Measurements from ENCODE around the gene EFHD1.
"Not testable (repeated sequence)": the region's sequence is repeated elsewhere in the genome, so short reads cannot be mapped to it uniquely, and the experiment has no call there.

Gene EFHD1

GRCh38 chr2:232693344-232693743, 59.9 kb downstream of the EFHD1 start:
- no peak for DNase-seq (ENCODE audit: low read depth in 2 of 2)

DNA sequence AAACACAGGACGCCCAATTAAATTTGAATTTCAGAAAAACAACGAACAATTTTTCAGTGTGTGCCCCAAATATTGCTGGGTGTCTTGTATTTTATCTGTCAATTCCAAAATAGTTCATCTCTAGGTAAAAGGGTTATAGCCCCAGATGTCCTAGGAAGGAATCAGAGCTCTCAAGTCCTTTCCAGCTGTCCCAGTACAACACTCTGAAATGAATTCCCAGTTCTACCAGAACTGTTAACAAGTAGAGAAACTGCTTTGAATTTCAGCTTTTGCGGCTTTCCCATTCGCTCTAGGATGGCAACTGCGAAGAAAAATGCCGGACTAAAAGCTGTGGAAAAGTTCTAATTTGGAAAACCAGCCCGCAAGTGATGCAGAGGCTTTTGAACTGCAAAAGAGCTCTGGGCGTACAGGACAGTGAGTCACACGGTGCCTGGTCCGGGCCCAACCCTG, 63.2 kb downstream of the EFHD1 start:
- DNase-seq (ENCODE audit: low read depth in 2 of 2), result no peak

- peak; percentile 92 to 97 for DNase-seq (ENCODE audit: low read depth in 2 of 2)
These were observed 63.8 kb downstream of the EFHD1 start, which contains the start of gene GIGYF2 for GRCh38 chr2:232697059-232697806. Gene GIGYF2, plus strand, starts transcription at chr2:232697331. Its CDS starts 37,867 bp downstream, at chr2:232735198.

GRCh38 chr2:232697807-232698110, 64.4 kb downstream of the EFHD1 start:
- no peak for DNase-seq (ENCODE audit: low read depth in 2 of 2)

GRCh38 chr2:232698556-232699091, 65.2 kb downstream of the EFHD1 start:
- no peak for DNase-seq (ENCODE audit: low read depth in 2 of 2)

DNA sequence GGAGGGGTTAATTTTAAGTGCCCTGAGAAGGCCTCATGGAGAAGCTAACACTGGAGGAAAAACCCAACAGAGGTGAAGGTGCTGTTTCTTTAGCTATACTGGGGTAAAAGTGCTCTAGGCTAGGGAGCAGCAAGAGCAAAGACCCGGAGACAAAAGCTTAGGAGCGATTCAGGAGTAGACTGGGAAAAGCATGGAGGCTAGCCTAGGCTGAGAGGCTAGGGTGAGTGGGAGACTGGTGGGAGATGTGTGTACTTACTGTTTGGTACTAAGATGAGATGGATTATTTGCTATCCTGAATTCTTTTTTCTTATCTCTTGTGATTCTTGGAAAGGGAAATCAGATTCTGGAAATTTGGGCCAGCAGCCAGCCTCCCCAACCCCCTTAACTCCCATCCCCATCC, 65.7 kb downstream of the EFHD1 start:
- DNase-seq (ENCODE audit: low read depth in 2 of 2), result no peak

GRCh38 chr2:232700154-232700553, 66.8 kb downstream of the EFHD1 start:
- DNase-seq (ENCODE audit: low read depth in 2 of 2), result no peak

DNA sequence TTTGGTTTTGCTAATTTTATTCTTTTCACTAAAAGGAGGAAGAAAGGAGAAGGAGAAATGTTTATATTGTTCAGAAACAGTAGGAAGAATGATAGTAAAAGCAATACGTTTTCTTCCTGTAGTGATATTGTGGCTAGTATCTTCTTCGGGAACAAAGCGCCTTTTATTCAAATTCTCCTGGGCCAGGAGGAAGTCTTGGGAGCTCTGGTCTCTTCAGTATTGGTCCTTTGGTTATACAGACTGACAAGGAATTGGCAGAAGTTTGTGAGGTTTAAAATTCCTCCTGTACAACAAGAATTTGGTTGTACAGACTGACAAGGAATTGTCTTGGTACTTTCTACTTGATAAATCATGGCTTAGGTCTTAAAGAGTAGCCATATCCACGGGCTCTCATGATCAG, 73.7 kb downstream of the EFHD1 start:
- DNase-seq (ENCODE audit: low read depth in 2 of 2), result no peak

DNA sequence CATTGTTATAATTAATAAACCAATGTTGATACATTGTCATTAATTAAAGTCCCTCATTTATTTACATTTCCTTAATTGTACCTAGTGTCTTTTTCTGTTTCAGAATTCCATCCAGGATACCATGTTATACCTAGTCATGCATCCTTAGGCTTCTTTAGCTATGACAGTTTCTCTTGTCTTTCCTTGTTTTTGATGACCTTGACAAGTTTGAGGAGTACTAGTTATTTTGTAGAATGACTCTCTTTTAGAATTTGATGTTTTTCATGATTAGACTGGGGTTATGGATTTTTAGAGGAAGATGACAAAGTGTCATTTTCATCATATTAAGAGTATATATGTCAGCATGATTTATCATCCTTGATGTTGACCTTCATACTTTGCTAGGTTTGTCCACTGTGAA, 80.1 kb downstream of the EFHD1 start:
- DNase-seq (ENCODE audit: low read depth in 2 of 2), result no peak

GRCh38 chr2:232714969-232715368, 81.6 kb downstream of the EFHD1 start:
- DNase-seq (ENCODE audit: low read depth in 2 of 2), result no peak

GRCh38 chr2:232720056-232720455, 86.7 kb downstream of the EFHD1 start:
- DNase-seq (ENCODE audit: low read depth in 2 of 2), result not testable (repeated sequence)

DNA sequence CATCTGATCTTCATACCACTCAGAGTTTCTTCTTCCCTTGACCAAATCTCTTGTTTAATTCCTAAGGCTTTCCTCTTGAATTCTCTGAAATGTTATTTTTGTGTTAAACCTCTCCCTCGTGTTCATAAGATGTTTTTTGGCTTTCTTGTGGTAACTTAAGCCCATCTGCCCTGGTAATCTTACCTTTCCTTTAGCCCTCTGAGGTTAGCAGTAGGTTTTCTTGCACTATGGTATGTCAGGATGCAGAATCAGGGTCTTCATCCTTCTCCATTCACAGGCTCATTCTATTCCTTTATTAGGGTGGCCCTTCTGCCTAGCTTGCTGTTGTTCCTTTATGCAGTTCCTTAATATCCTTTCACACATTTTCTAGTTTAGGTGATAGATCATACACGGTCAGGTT, 87.9 kb downstream of the EFHD1 start:
- no peak for DNase-seq (ENCODE audit: low read depth in 2 of 2)

- no peak for DNase-seq (ENCODE audit: low read depth in 2 of 2)
These were observed 88.5 kb downstream of the EFHD1 start for GRCh38 chr2:232721882-232722281.

DNA sequence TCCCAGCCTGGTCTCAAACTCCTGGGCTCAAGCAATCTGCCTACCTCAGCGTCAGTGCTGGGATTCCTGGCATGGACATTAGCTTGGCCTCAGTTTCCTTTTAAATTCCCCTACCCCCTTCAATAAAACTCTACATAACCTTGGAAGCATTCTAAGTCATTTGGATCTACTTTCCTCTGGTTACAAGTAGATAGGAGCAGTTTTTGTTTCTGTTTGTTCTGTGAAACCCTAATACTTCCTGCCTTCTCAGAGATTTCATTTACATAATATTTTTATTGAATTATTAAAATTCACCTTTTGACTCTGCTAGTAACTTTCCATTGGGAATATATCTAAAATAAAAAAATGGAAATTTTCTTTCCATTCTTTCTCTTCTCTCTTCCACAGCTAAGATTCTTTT, 89.6 kb downstream of the EFHD1 start:
- DNase-seq (ENCODE audit: low read depth in 2 of 2), result no peak

- DNase-seq (ENCODE audit: low read depth in 2 of 2), result no peak
These were observed 95.4 kb downstream of the EFHD1 start for GRCh38 chr2:232728785-232729184.

DNA sequence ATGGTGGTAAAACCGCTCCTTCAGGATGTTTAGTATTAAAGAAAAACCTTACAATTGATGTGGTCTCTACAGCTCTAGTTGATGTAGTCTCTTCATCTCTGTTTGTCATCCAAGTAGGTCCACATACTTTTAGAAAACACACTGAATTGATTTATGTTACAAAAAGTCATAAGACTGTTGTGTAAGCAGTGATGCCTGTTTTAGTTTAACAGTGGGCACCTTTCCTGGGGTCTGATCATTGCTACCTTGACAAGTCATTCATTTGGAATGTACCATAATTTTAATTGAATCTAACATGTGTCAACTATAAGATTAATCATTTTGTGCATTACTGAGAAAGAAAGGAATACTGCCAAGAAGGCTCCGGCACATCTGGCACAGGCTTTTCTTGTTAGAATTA, 98.1 kb downstream of the EFHD1 start:
- DNase-seq (ENCODE audit: low read depth in 2 of 2), result no peak
